ENCODE measurements around the gene C1orf146.

- TF ChIP-seq CTCF (IDR thresholded peaks at IDR 0.05; ENCODE audit: low read length): peak; percentile 74
- TF ChIP-seq EZH2 (IDR thresholded peaks at IDR 0.05; ENCODE audit: borderline replicate concordance, low read length): no peak
Measured at GRCh38 chr1:92291372-92291999, 73.8 kb downstream of the C1orf146 start.

Measured in OCI-LY1 (cell line).